Sciatic nerve (tissue), 2 donors: ENCODE data around the gene AGXT2. TPM values are rescaled to one million over a fixed set of nuclear protein-coding genes. Genes with fewer than 3 reads are reported as not detected.
"Not testable (repeated sequence)": the region's sequence is repeated elsewhere in the genome, so short reads cannot be mapped to it uniquely, and the experiment has no call there.

ENCODE experiments used
- ATAC-seq: fragments of 200-7000 bp; cut with Tn5 transposase; one replicate; pipeline ENCODE4 v1.9.1; 2020; ENCODE audit warnings: mild to moderate bottlenecking, moderate library complexity
- DNase-seq: peaks from one replicate; pipeline ENCODE4 v3.0.0-alpha.2; 2020; ENCODE audit warnings: low spot score
- intact Hi-C: fragments of 100-400 bp; cut with DNase I; formaldehyde crosslinking; loops from one replicate; pipeline ENCODE4 v1.14.2; 2022
- total RNA-seq: library from RNA; stranded (reverse); fragmentation: NEBNext Ultra II Directional; extraction: Animal tissue kit (Norgen Biotek cat#: 25700); gene quantifications from one replicate; pipeline ENCODE4 v1.2.1, GENCODE V29; 2021
- donor health status: DM: no; HTN: no; CAD: no.
- donor health status: DM: no; HTN: no; CAD: no.

Gene AGXT2
- total RNA-seq, 1 donor from 2014 or later: not detected

DNA sequence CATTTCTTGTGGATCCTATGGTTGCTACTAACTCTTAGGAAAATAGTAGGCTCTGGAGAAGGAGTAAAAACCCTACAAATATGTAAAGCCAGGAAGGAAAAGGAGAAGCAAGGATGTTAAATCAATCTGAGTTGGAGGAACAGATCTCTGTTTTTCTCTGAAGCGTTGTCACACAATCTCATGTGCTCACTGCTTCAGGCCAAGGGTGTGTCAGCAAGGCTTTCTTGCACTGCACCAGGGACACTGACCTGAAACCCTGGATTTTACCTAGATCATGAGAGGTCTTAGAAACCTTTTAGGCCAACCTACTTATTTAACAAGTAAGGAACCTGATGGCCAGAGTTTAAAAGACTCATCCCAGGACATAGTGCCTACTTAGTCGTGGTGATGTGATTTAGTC lies 12.5 kb upstream of the AGXT2 start:
- ATAC-seq (no peak), DNase-seq (no peak)
- intact Hi-C loops: no loop called here

DNA sequence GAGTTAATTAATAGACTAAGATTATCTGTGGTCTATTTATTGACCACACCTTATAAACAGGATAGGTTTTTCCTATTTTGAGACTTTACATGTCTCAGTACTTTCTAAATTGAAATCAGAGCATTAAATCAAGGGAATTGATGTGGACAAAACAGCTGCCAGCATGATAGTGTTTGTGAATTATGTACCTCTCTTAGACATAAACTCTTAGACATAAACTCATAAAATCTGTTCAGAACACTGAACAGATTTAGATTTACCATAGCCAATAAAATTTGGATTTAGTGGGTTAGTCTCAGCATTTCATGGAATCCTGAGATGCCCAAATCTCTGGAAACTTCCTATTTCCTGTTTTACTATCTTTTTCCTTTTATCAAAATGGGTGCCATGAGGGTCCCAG lies 11.5 kb upstream of the AGXT2 start:
- intact Hi-C loops: no loop called here
- DNase-seq (no peak), ATAC-seq (no peak)

- ATAC-seq (no peak), DNase-seq (no peak)
- intact Hi-C loops: no loop called here
Measured at GRCh38 chr5:35058374-35058788, 10.6 kb upstream of the AGXT2 start.

DNA sequence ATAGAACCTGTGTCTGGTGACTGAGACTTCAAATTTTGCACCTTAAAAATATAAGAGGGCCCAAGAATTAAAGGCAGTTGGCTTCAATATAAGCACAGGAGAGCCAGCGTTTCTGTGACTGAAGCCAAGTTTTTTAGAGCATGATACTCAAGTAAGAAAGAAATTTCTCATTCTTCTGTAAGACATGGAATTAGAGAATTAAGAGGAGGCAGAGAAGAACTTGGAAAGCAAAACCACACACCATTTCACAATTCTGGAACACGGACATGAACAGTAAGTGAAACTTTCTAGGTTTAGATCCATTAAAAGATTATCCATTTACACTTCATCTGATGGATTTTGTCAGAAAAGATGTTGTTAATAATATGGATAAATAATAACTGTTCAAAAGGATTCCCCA lies 8.9 kb upstream of the AGXT2 start:
- DNase-seq: no peak
- intact Hi-C loops: no loop called here
- no peak for ATAC-seq

DNA sequence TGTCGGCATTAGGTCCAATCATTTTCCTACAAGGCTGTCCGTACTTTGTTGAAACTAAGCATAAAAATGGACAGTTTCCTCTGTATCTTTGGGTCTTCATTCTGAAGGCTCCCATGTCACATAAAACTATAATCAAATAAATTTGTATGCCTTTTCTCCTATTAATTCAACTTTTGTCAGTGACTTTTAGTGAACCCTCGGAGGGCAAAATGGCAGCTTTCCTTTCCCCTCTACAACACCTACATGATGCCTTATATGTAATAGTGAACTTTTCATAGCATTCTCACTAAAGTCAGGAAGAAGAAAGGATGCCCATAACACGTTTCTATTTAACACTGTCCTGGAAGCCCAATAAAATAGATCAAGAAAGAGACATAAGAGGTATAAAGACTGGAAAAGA lies 5.1 kb upstream of the AGXT2 start:
- ATAC-seq (no peak), DNase-seq (no peak)
- intact Hi-C loops: no loop called here

- intact Hi-C loops: no loop called here
- ATAC-seq (no peak), DNase-seq (no peak)
Measured at GRCh38 chr5:35050541-35051126, 2.9 kb upstream of the AGXT2 start.

- intact Hi-C loops: no loop called here
- no peak for ATAC-seq
- DNase-seq: no peak
Measured at GRCh38 chr5:35048910-35049309, 1.2 kb upstream of the AGXT2 start.

DNA sequence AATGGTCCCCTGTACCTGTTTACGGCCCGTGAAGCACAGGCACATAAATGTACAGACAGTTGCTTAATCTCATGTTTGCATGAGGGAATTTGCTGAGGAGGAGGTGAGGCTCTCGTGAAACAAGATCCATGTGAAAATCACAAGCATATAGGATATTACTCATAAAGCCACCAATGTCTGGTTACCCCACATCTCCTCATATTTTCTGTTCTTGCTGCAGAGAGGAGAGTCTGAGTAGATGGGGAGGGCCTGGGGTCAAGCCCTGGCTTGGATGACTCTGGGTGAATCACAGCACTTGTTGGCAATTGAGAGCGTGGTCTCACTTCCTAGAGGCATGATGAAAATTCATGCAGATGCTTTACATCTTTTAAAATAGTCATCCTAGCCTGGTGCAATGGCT lies 975 bp downstream of the AGXT2 start:
- DNase-seq (no peak), ATAC-seq (no peak)
- intact Hi-C loops: no loop called here

- DNase-seq (no peak), ATAC-seq (no peak)
- intact Hi-C loops: no loop called here
Measured at GRCh38 chr5:35045280-35045679, 2.5 kb downstream of the AGXT2 start.

DNA sequence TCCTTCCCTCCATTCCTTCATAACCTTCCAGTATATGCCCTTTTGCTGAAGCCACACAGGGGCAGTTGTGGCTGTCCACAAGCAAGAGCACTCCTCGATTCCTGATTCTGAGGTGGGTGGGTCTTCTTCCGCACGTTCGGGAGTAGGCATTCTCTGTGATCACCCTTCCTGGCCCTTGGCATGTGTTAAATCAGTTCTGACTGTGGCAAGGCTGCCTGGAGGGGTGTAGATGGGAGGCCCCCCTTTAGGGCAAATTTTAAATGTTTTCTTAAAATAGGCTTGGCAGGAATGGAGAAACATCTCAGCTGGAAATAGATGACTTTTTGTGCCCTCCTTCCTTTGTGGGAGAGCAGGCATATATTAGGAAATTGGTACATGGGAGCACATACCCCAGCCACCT lies 3.1 kb downstream of the AGXT2 start:
- intact Hi-C loops: no loop called here
- ATAC-seq (no peak), DNase-seq (no peak)

DNA sequence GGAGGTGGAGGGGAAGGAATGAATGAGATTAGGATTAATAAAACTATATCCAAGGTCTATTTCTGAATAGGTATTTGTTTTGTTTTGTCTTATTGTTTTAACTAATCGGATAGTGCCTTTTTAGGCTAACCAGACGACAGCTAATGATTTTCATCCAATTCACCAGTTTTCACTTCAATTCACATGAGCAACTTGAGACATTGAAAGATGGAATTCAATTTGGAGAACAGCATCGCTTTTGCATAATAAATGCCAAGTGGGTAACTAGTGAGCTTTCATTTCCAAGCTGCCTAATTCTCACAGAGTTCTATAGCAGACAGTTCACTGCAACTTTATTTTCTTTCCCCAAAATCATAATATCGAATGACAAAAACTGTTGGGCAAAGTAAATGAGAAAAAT lies 5.0 kb downstream of the AGXT2 start:
- no peak for ATAC-seq
- intact Hi-C loops: no loop called here
- no peak for DNase-seq

DNA sequence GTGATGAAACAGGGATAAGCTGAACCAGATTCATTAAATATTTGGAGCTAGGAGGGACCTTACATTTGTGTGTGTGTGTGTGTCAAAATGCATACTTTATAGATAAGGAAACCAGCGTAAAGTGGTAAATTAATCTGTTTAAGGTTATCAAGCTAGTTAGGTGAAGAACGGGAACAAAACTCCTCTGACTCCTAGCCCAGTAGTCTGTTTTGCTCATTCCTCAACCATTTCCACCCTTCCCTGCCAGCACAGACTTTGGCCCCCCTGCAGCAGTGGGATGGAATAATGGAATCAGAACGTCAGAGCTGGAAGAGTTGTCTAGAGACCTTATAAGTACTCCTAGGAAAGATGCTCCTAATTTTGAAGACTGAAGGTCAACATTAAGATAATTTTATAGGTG lies 6.5 kb downstream of the AGXT2 start:
- DNase-seq (no peak), ATAC-seq (no peak)
- intact Hi-C loops: no loop called here

- ATAC-seq (no peak), DNase-seq (no peak)
- intact Hi-C loops: no loop called here
Measured at GRCh38 chr5:35038891-35039290, 8.9 kb downstream of the AGXT2 start.

- peak; percentile 79 for ATAC-seq
- no peak for DNase-seq
- intact Hi-C loops: no loop called here
Measured at GRCh38 chr5:35036536-35036935, 11.2 kb downstream of the AGXT2 start.

DNA sequence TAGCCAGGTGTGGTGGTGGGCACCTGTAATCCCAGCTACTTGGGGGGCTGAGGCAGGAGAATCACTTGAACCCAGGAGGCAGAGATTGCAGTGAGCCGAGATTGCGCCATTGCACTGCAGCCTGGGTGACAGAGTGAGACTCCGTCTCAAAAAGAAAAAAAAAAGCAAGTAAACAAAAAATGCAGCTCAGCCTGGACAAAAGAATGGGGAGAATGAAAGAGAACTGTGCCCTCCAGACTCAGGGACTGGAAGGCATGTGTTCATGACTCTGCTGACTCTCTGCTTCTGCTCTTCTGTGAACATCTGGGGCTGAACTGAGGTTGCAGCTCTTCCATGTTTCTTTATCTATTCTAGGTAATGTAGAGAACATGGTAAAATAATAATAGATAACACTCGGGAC lies 11.8 kb downstream of the AGXT2 start:
- peak; percentile 41 for ATAC-seq
- intact Hi-C loops, DNase-seq: not testable (repeated sequence)

- DNase-seq (no peak), ATAC-seq (no peak)
- intact Hi-C loops: no loop called here
Measured at GRCh38 chr5:35035271-35035670, 12.5 kb downstream of the AGXT2 start.

DNA sequence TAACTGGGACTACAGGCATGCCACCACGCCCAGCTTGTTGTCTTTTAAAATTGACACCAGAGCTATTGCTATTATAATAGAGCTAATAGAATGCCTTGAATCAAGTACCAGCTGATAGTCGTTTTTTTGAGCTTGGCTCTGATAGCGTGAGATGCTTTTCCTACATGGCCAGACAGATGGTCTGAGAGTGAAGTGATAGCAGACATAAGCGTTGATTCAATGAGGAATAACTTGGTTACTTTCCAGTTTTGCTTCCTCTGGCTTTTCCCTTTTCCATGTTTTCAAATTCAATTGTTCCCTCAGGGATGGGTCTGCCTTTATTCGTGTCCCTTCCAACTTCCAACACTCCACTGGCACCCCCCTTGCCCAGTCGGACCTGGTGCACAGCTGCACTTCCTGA lies 15.4 kb downstream of the AGXT2 start:
- DNase-seq (no peak), ATAC-seq (no peak)
- intact Hi-C loops: no loop called here

DNA sequence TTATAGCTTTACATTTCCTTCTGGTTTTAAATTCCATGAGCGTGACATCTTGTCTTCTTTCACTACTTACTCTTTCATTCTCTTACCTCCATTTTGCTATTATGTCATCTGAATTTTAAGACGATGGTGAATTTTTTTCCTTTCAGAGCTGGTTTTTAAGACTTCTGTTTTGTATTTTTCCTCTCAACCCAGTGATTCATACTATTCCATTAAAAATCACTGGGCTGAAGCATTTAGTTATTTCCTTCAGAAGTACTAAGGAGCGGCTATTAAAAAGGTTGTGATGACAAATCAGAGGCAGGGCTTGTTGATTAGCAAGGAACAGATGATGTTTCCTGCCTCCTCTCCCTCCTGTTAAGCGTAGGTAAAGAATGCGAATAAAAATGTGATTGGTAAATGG lies 16.5 kb downstream of the AGXT2 start:
- intact Hi-C loops: no loop called here
- ATAC-seq (no peak), DNase-seq (no peak)

DNA sequence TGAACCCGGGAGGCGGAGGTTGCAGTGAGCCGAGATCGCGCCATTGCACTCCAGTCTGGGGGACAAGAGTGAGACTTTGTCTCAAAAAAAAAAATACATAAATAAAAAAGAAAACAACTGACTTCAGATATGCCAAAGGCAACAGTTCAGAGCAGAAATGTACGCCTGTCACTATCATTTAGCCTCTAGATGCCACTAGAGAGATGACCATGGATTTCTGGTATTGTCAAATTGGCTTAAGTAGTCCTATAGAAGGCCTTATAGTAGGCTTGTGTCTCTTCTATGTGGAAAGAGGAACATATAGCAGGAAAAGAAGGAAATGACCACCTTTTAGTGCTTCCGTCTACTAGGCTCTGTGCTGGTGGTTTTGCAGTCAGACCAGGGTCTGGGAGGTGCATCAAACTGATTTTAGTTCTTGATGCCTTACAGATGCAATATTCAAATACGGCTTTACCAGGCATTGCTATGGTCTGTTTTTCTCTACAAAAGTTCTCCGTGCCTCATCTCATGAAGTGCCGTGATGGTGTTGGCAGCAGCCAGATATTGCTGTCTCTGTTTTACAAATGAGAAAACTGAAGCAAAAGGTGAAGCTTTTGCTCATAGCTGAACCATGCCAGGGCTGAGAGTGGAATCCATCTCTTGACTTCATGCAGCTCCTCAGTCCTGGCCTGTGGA lies 17.2 kb downstream of the AGXT2 start:
- no peak for DNase-seq

GRCh38 chr5:35029333-35029732 lies 18.4 kb downstream of the AGXT2 start:
- DNase-seq (no peak), ATAC-seq (peak; percentile 69)
- intact Hi-C loops: no loop called here

More for the DNA sequence above, 17.2 kb downstream of the AGXT2 start:
- intact Hi-C loops: no loop called here
- no peak for ATAC-seq

- no peak for DNase-seq
- peak; percentile 9 for ATAC-seq
- intact Hi-C loops: no loop called here
Measured at GRCh38 chr5:35026941-35027340, 20.8 kb downstream of the AGXT2 start.
